GM12878 (cell line): ENCODE results near the gene CHMP4A. TPM values are rescaled to one million over a fixed set of nuclear protein-coding genes. Genes with fewer than 3 reads are reported as not detected.

Source experiments
- ASH2L ChIP-seq: fragments of 300-600, 200-600 bp; sonication (generic); IDR thresholded peaks from 2 replicates; pipeline ENCODE4 v1.6.1; 2017; ENCODE audit warnings: low read depth, mild to moderate bottlenecking, borderline replicate concordance
- BHLHE40 ChIP-seq, 2 experiments: fragments of 450-650 bp in 1 of 2; IDR thresholded peaks; 2 replicates each; pipeline ENCODE4 v1.6.1; 2011 to 2017; ENCODE audit warnings: low read depth in 2 of 2, borderline replicate concordance in 1 of 2, improper control_type of control experiment in 1 of 2, low read length in 1 of 2, mild to moderate bottlenecking in 1 of 2
- CUX1 ChIP-seq: IDR thresholded peaks from 2 replicates; pipeline ENCODE4 v1.6.1; 2012; ENCODE audit warnings: improper control_type of control experiment, low read depth, low read length; ENCODE audit not compliant: insufficient replicate concordance
- ESRRA ChIP-seq: IDR thresholded peaks from 2 replicates; pipeline ENCODE4 v1.6.1; 2012; ENCODE audit warnings: mild to moderate bottlenecking, low read length, improper control_type of control experiment
- EZH2 ChIP-seq: IDR thresholded peaks from 2 replicates; pipeline ENCODE4 v1.6.1; 2012; ENCODE audit warnings: low read depth, mild to moderate bottlenecking, control low read depth, inconsistent platforms, low read length, borderline replicate concordance; ENCODE audit not compliant: control insufficient read depth
- FOXM1 ChIP-seq: IDR thresholded peaks from 2 replicates; pipeline ENCODE4 v1.6.1; 2012; ENCODE audit warnings: low read depth, mild to moderate bottlenecking, inconsistent platforms, low read length, moderate library complexity
- HCFC1 ChIP-seq: fragments of 150-350 bp; IDR thresholded peaks from 2 replicates; pipeline ENCODE4 v1.6.1; 2014; ENCODE audit warnings: low read length
- MTA3 ChIP-seq: IDR thresholded peaks from 2 replicates; pipeline ENCODE4 v1.6.1; 2012; ENCODE audit warnings: low read length, inconsistent platforms, borderline replicate concordance
- NFYA ChIP-seq: IDR thresholded peaks from 2 replicates; pipeline ENCODE4 v1.6.1; 2011; ENCODE audit warnings: low read depth, mild to moderate bottlenecking, low read length, improper control_type of control experiment, borderline replicate concordance
- POU2F2 ChIP-seq: IDR thresholded peaks from 3 replicates; pipeline ENCODE4 v1.6.1; 2011; ENCODE audit warnings: low read depth, mild to moderate bottlenecking, low read length, borderline replicate concordance
- RB1 ChIP-seq: fragments of 450-650 bp; formaldehyde crosslinking; IDR thresholded peaks from 2 replicates; pipeline ENCODE4 v1.6.1; 2017; ENCODE audit warnings: mild to moderate bottlenecking, borderline replicate concordance
- REST ChIP-seq: IDR thresholded peaks from 2 replicates; pipeline ENCODE4 v1.6.1; 2012; ENCODE audit warnings: mild to moderate bottlenecking, low read depth, low read length
- SMARCA5 ChIP-seq: fragments of 450-650 bp; IDR thresholded peaks from 2 replicates; pipeline ENCODE4 v1.6.1; 2017; ENCODE audit warnings: mild to moderate bottlenecking
- SRF ChIP-seq, 2 experiments: IDR thresholded peaks; 2 replicates each; pipeline ENCODE4 v1.6.1; 2011; ENCODE audit warnings: low read depth in 2 of 2, low read length in 2 of 2, mild to moderate bottlenecking in 1 of 2, moderate library complexity in 1 of 2
- YBX1 ChIP-seq: fragments of 450-650 bp; IDR thresholded peaks from 2 replicates; pipeline ENCODE4 v1.6.1; 2016; ENCODE audit warnings: antibody characterized with exemption
- ZNF217 ChIP-seq: fragments of 450-650 bp; IDR thresholded peaks from 2 replicates; pipeline ENCODE4 v1.6.1; 2017; ENCODE audit warnings: antibody characterized with exemption, mild to moderate bottlenecking
- polyA plus RNA-seq, 11 experiments: library from polyadenylated mRNA; depleted of rRNA in 4 of 11; unstranded in 6 of 11; stranded (reverse) in 5 of 11; fragments of >200 nt; fragmentation: Nextera tagmentation in 4 of 11; fragmentation: Illumina TruSeq in 1 of 11; extraction: Ambion mirVana in 4 of 11; extraction: Trizol in 1 of 11; gene quantifications; 1 replicate in 1 of 11; 2 replicates in 10 of 11; pipeline versions ENCODE4 v1.2.1 to v1.2.3, GENCODE V29; 2011 to 2016; ENCODE audit warnings: inconsistent platforms in 2 of 11, missing spikeins in 2 of 11, low read depth in 1 of 11
- total RNA-seq, 4 experiments: library from RNA; depleted of rRNA in 3 of 4; stranded (reverse); fragments of >200 nt in 3 of 4; fragmentation: Illumina TruSeq in 1 of 4; extraction: Trizol in 1 of 4; gene quantifications; 2 replicates each; pipeline versions ENCODE4 v1.2.1 to v1.2.3, GENCODE V29; 2013 to 2021
- TF ChIP-seq, protein P1 (sequence below): fragments of 450-650 bp; IDR thresholded peaks from 2 replicates; pipeline ENCODE4 v1.6.1; 2017; ENCODE audit warnings: borderline replicate concordance
- TF ChIP-seq, protein P2 (sequence below): IDR thresholded peaks from 2 replicates; pipeline ENCODE4 v1.6.1; 2011; ENCODE audit warnings: low read depth, low read length, improper control_type of control experiment, borderline replicate concordance

Gene CHMP4A
- total and polyA plus RNA-seq, 10 of the 15 experiments (the other 5 are each of a cell fraction or from before 2014, with no cell fraction given) = 35.5 to 151 (median 84.7) TPM

DNA sequence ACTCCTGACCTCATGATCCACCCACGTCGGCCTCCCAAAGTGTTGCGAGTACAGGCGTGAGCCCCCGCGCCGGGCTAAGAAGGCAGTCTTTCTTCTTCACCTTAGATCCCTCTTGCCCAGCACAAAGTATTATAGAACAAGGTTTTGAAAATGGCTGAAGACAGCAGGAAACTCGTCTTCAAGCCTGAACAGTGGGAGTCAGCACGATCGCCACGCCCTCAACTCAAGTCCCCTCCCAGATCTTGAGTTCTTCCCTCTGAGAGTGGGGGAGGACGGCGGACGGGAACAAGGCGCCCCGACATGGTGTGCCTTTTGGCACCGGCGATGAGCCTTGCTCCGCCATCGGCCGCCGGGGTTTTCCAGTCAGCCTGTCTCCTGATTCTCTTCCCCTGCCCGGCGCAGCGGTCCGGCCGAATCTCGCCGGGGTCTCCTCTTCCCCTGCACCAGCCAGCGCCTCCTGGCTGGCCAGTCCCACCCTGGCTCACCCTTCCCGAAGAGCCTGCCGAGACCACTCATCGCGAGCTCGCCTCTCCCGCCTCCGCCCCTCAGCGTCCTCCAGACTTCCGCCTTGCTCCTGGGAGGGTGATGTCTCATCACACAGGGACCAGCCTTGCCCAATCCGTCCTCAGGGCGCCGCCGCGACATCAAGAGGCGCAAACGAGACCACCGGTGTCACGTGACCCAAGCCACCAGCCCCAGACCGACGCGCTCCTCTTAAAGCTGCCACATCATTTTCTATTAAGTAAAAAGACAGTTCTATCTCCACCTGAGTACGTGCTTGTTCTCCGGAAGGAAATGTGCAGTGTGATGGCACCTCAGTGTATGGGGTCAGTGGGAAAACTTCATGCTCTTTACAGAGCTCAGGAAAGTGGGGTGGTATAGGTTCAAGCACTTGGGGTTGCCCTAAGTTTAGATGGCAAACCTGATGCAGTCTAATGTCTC is at the start of gene CHMP4A (continued):
- TF ChIP-seq SRF (IDR thresholded peaks at IDR 0.05; ENCODE audit: low read depth in 2 of 2, low read length in 2 of 2) (peak in 1 of 2 experiments; percentile 75; a peak in 1 of 4 replicates), YBX1 (no peak), BHLHE40 (IDR thresholded peaks at IDR 0.05; ENCODE audit: borderline replicate concordance in 1 of 2, low read depth in 2 of 2, low read length in 1 of 2) (peak; percentile 95 to 98), ZNF217 (no peak), NFYA (no peak), HCFC1 (peak; percentile 78), SMARCA5 (peak; percentile 50; the same call in 1 of the 2 replicates), POU2F2 (peak; percentile 76; the same call in 2 of the 3 replicates), RB1 (peak; percentile 82), REST (no peak), ASH2L (no peak), EZH2 (no peak), ESRRA (no peak), FOXM1 (no peak), MTA3 (no peak), CUX1 (no peak)
- TF ChIP-seq, protein P1, sequence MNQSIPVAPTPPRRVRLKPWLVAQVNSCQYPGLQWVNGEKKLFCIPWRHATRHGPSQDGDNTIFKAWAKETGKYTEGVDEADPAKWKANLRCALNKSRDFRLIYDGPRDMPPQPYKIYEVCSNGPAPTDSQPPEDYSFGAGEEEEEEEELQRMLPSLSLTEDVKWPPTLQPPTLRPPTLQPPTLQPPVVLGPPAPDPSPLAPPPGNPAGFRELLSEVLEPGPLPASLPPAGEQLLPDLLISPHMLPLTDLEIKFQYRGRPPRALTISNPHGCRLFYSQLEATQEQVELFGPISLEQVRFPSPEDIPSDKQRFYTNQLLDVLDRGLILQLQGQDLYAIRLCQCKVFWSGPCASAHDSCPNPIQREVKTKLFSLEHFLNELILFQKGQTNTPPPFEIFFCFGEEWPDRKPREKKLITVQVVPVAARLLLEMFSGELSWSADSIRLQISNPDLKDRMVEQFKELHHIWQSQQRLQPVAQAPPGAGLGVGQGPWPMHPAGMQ = no peak
- TF ChIP-seq, protein P2, sequence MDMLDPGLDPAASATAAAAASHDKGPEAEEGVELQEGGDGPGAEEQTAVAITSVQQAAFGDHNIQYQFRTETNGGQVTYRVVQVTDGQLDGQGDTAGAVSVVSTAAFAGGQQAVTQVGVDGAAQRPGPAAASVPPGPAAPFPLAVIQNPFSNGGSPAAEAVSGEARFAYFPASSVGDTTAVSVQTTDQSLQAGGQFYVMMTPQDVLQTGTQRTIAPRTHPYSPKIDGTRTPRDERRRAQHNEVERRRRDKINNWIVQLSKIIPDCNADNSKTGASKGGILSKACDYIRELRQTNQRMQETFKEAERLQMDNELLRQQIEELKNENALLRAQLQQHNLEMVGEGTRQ = peak; percentile 95
